Spleen (tissue), 7 donors: ENCODE results near the gene NDUFA13.

Experiments
- CTCF ChIP-seq, 11 experiments: fragments of 200-600 bp in 7 of 11; fragments of 450-650 bp in 4 of 11; sonication (generic) in 4 of 11; IDR thresholded peaks in 8 of 11; conservative IDR thresholded peaks in 3 of 11; 1 replicate in 7 of 11; 2 replicates in 4 of 11; pipeline versions ENCODE4 v1.4.0 to v1.8.0; 2016 to 2021; ENCODE audit warnings: antibody characterized with exemption in 11 of 11, inconsistent platforms in 4 of 11, mild to moderate bottlenecking in 1 of 11
- POLR2A ChIP-seq, 3 donors: fragments of 450-650 bp; IDR thresholded peaks; one replicate each; pipeline ENCODE4 v1.5.1; 2017; ENCODE audit warnings: antibody characterized with exemption in 3 of 3, mild to moderate bottlenecking in 1 of 3
- POLR2AphosphoS5 ChIP-seq, 3 donors: sonication (generic); formaldehyde crosslinking; IDR thresholded peaks; one replicate each; pipeline ENCODE4 v1.5.1; 2017; ENCODE audit warnings: antibody characterized with exemption in 3 of 3
- donor health status: DM: no; HTN: no; CAD: no; lungs with moderate emphysema.
- donor health status: DM: no; HTN: no; CAD: no.
- donor health status: DM: no; HTN: no; CAD: no.

- no peak for TF ChIP-seq CTCF (IDR thresholded peaks at IDR 0.05 in 8 of 11, conservative IDR thresholded peaks at IDR 0.05 in 3 of 11)
- no peak for TF ChIP-seq POLR2A (IDR thresholded peaks at IDR 0.05)
- no peak for TF ChIP-seq POLR2AphosphoS5 (IDR thresholded peaks at IDR 0.05)
Observed at GRCh38 chr19:19530889-19531288, 14.9 kb downstream of the NDUFA13 start.
